Right lobe of liver (tissue), 6 donors: ENCODE data around the gene ATXN2. TPM values are rescaled to one million over a fixed set of nuclear protein-coding genes. Genes with fewer than 3 reads are reported as not detected.
A peak's percentile ranks its signal among the peaks of the same experiment; 100 is the strongest.

Source experiments
- ATAC-seq, 4 donors: fragments of 200-7000 bp; cut with Tn5 transposase; one replicate each; pipeline ENCODE4 v1.9.1; 2020; ENCODE audit warnings: mild to moderate bottlenecking in 4 of 4, moderate library complexity in 4 of 4
- DNase-seq, 3 donors: peaks; one replicate each; pipeline ENCODE4 v3.0.0-alpha.2; 2020
- H3K27ac ChIP-seq, 3 donors: fragments of 200-600 bp; one replicate each; pipeline ENCODE4 v1.8.0; 2022
- H3K27me3 ChIP-seq, 2 donors: fragments of 200-600 bp; one replicate each; pipeline ENCODE4 v1.8.0; 2022
- H3K36me3 ChIP-seq, 4 donors: fragments of 200-600 bp; sonication (generic) in 1 of 4; one replicate each; pipeline versions ENCODE4 v1.5.1 to v1.8.0; 2017 to 2022; ENCODE audit warnings: control low read depth in 1 of 4
- H3K4me1 ChIP-seq, 4 donors: fragments of 200-600 bp; sonication (generic) in 1 of 4; one replicate each; pipeline versions ENCODE4 v1.5.1 to v1.8.0; 2017 to 2022; ENCODE audit warnings: control low read depth in 1 of 4
- H3K4me3 ChIP-seq, 3 donors: fragments of 200-600 bp; one replicate each; pipeline ENCODE4 v1.8.0; 2022
- H3K9me3 ChIP-seq, 4 donors: fragments of 200-600 bp; sonication (generic) in 1 of 4; one replicate each; pipeline versions ENCODE4 v1.5.1 to v1.8.0; 2017 to 2022; ENCODE audit warnings: control low read depth in 1 of 4
- POLR2A ChIP-seq: fragments of 450-650 bp; IDR thresholded peaks from one replicate; pipeline ENCODE4 v1.6.1; 2017; ENCODE audit warnings: antibody characterized with exemption, mild to moderate bottlenecking
- WGBS: methylation state at CpG from one replicate; pipeline ENCODE4 v1.1.6; 2018; ENCODE audit warnings: low coverage, low lambda C conversion rate; ENCODE audit not compliant: insufficient coverage; ENCODE audit errors: missing lambda C conversion rate; 5-methylcytosine and 5-hydroxymethylcytosine counted together
- intact Hi-C, 2 donors: fragments of 100-400 bp; cut with DNase I; formaldehyde crosslinking; loops; one replicate each; pipeline versions ENCODE4 v1.11.2 to v1.14.1; 2022
- total RNA-seq, 6 experiments: library from RNA; depleted of rRNA in 2 of 6; stranded (reverse); fragments of >200 nt in 2 of 6; fragmentation: NEBNext Ultra II Directional in 3 of 6; extraction: Animal tissue kit (Norgen Biotek cat#: 25700) in 3 of 6; gene quantifications; one replicate each; pipeline versions ENCODE4 v1.1.0 to v1.2.4, GENCODE V29; 2016 to 2023
- TF ChIP-seq, protein P1 (sequence below), 4 donors: fragments of 200-600 bp in 3 of 4; fragments of 450-650 bp in 1 of 4; IDR thresholded peaks; one replicate each; pipeline versions ENCODE4 v1.5.1 to v1.8.0; 2016 to 2022; ENCODE audit warnings: antibody characterized with exemption in 4 of 4, mild to moderate bottlenecking in 2 of 4
- donor health status: DM: no; HTN: yes; CAD: no.
- donor health status: DM: no; HTN: no; CAD: no.
- donor health status: DM: no; HTN: no; CAD: no.
- donor health status: DM: no; HTN: yes; CAD: no.
- donor health status: DM: no; HTN: yes; CAD: no.

Gene ATXN2
- total RNA-seq, 6 experiments from 2014 or later: 19.1 to 39.5 (median 27.6) TPM

DNA sequence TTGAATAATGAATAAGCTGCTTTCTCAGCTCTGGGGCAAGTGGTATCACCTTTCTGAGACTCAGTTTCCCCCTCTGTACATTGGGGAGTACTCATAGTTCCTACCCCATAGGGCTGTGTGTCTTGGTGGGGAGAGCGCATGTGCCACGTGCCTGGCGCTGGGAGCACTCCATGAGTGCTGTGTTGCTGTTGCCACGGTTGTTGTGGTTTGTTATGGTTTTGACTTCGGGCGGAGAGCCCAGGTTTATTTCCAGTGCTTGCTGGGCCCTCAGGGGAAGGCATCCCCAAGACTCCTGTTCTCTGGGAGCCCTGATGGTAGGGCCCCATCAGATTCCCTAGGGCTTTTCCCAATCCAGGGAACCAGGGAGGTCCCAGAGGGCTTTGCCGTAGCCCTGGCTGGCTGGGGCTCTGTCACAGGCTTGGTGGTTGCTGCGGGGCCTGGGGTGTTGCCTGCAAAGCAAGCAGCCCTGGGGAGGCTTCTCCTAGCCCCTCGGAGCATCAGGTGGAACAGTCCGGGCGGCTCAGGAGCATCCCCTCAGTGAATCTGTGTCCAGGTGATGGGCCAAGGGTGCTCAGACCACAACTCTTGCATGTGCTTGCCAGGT is 174.8 kb downstream of the ATXN2 start:
- Histone ChIP-seq H3K27me3 (no peaks in the 10 kb centered on the region), H3K4me1 (peaks cover 0 to 27% (median 15%) of the 10 kb centered on the region in 4 donors), H3K9me3 (no peaks in the 10 kb centered on the region), H3K4me3 (no peak overlapping the region), H3K36me3 (peaks cover 0 to 7% (median under 1%) of the 10 kb centered on the region in 4 donors), H3K27ac (peak overlapping the region in 2 of 3 donors; percentile 91 to 97)
- peak in 1 of 4 donors; percentile 51 for ATAC-seq
- no peak for DNase-seq
- WGBS: 70% methylated on average over 2 of the region's 11 CpGs
- intact Hi-C loops: no loop called here
- TF ChIP-seq POLR2A: no peak
- TF ChIP-seq, protein P1, sequence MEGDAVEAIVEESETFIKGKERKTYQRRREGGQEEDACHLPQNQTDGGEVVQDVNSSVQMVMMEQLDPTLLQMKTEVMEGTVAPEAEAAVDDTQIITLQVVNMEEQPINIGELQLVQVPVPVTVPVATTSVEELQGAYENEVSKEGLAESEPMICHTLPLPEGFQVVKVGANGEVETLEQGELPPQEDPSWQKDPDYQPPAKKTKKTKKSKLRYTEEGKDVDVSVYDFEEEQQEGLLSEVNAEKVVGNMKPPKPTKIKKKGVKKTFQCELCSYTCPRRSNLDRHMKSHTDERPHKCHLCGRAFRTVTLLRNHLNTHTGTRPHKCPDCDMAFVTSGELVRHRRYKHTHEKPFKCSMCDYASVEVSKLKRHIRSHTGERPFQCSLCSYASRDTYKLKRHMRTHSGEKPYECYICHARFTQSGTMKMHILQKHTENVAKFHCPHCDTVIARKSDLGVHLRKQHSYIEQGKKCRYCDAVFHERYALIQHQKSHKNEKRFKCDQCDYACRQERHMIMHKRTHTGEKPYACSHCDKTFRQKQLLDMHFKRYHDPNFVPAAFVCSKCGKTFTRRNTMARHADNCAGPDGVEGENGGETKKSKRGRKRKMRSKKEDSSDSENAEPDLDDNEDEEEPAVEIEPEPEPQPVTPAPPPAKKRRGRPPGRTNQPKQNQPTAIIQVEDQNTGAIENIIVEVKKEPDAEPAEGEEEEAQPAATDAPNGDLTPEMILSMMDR (IDR thresholded peaks at IDR 0.05): no peak

DNA sequence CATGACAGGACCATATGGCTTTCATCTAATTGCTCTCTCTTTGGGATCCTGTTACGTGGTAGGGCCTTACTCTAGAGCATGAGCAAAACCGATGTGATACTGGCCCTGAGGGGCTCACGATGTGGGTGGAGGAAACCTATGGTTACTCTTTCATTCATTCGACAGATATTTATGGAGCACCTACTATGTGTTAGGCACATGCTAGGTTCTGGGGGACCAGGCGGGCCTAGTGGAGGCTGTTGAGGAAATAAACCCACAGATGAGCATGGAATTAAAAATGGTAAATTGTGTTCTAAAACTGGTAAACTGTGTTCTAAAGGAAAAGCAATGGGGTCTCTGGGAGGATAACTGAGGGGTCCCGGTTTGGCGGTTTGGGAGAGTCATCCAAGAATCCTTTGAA is 178.6 kb downstream of the ATXN2 start:
- WGBS: 93% methylated on average over 7 of the region's 7 CpGs
- TF ChIP-seq, protein P1 (IDR thresholded peaks at IDR 0.05): no peak
- Histone ChIP-seq H3K36me3 (peaks cover 0 to 11% (median 6%) of the 10 kb centered on the region in 4 donors), H3K27me3 (no peaks in the 10 kb centered on the region), H3K4me3 (no peak overlapping the region), H3K27ac (no peak overlapping the region), H3K4me1 (peaks cover 0 to 15% (median 8%) of the 10 kb centered on the region in 4 donors), H3K9me3 (no peaks in the 10 kb centered on the region)
- intact Hi-C loops: no loop called here
- ATAC-seq: no peak
- DNase-seq: no peak

DNA sequence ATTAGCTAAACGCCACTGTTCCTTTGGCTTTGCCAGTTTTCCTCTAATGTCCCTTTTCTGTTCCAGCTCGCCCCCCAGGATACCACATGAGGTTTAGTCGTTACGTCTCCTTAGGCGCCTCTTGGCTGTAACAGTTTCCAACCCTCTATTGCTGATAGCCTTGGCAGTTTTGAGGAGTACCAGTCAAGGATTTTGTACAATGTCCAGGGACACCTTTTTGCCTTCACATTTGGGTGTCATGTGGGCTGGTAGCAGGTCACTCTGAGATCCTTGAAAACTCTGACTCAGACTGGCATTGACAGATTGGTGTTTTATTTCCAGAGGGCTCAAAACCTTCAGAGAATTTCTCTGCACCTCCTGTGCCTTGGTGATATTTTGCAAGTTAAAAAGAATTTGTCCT is 179.3 kb downstream of the ATXN2 start:
- H3K27ac ChIP-seq: no peak overlapping the region
- intact Hi-C loops: no loop called here
- ATAC-seq (no peak), DNase-seq (no peak)
- peaks cover 0 to 8% (median 3%) of the 10 kb centered on the region in 4 donors for H3K4me1 ChIP-seq
- no peaks in the 10 kb centered on the region for H3K9me3 ChIP-seq
- H3K27me3 ChIP-seq: no peaks in the 10 kb centered on the region
- no peak overlapping the region for H3K4me3 ChIP-seq
- whole genome bisulfite sequencing: no CpG with 5 or more reads among the region's 5 CpGs
- TF ChIP-seq POLR2A: no peak
- TF ChIP-seq, protein P1 (IDR thresholded peaks at IDR 0.05): no peak
- peaks cover 0 to 11% (median 6%) of the 10 kb centered on the region in 4 donors for H3K36me3 ChIP-seq

DNA sequence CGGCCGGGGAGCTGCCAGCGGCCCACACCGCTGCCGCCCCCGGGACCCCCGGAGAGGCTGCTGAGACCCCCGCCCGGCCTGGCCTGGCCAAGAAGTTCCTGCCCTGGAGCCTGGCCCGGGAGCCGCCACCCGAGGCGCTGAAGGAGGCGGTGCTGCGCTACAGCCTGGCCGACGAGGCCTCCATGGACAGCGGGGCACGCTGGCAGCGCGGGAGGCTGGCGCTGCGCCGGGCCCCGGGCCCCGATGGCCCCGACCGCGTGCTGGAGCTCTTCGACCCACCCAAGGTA is 180.6 kb downstream of the ATXN2 start:
- Histone ChIP-seq H3K4me1 (peaks cover 0 to 8% (median 3%) of the 10 kb centered on the region in 4 donors), H3K27me3 (no peaks in the 10 kb centered on the region), H3K4me3 (no peak overlapping the region), H3K9me3 (no peaks in the 10 kb centered on the region), H3K27ac (no peak overlapping the region), H3K36me3 (peaks cover 0 to 11% (median 6%) of the 10 kb centered on the region in 4 donors)
- no CpG with 5 or more reads among the region's 30 CpGs for WGBS
- ATAC-seq (no peak), DNase-seq (no peak)
- TF ChIP-seq, protein P1 (IDR thresholded peaks at IDR 0.05): no peak
- TF ChIP-seq POLR2A: no peak
- intact Hi-C loops: no loop called here
